NCI-H2081 (cell line): ENCODE results near the gene MRNIP.

Experiments used
- DNase-seq, 2 experiments: peaks; one replicate each; lab custom pipeline; 2025; lab: John Stamatoyannopoulos, UW

MRNIP gene

GRCh38 chr5:179858586-179859427 is at the start of gene MRNIP:
Gene MRNIP (minus strand): TSS chr5:179858817. CDS start chr5:179858796, 21 bp downstream.
- peak; percentile 92 to 97 for DNase-seq

- peak; percentile 57 to 60 for DNase-seq
Observed at GRCh38 chr5:179907556-179908324, 49.1 kb upstream of the MRNIP start, which contains the start of gene TBC1D9B. Gene TBC1D9B (minus strand): TSS chr5:179907897. CDS start chr5:179907821, 76 bp downstream.

- DNase-seq, result peak in 1 of 2 experiments; percentile 29
Observed at GRCh38 chr5:179906795-179907555, 48.4 kb upstream of the MRNIP start.

GRCh38 chr5:179906294-179906794 is 47.7 kb upstream of the MRNIP start:
- no peak for DNase-seq

GRCh38 chr5:179905161-179905560 is 46.5 kb upstream of the MRNIP start:
- DNase-seq, result no peak

GRCh38 chr5:179904463-179905160 is 46.0 kb upstream of the MRNIP start:
- DNase-seq, result no peak

- DNase-seq, result no peak
Observed at GRCh38 chr5:179902763-179903158, 44.1 kb upstream of the MRNIP start.

GRCh38 chr5:179901915-179902762 is 43.5 kb upstream of the MRNIP start:
- DNase-seq, result no peak

- no peak for DNase-seq
Observed at GRCh38 chr5:179901462-179901861, 42.8 kb upstream of the MRNIP start.

GRCh38 chr5:179900711-179901110 is 42.1 kb upstream of the MRNIP start:
- DNase-seq, result no peak

GRCh38 chr5:179900206-179900605 is 41.6 kb upstream of the MRNIP start:
- no peak for DNase-seq

GRCh38 chr5:179895861-179896260 is 37.2 kb upstream of the MRNIP start:
- DNase-seq, result no peak

GRCh38 chr5:179893958-179894895 is 35.6 kb upstream of the MRNIP start:
- no peak for DNase-seq

GRCh38 chr5:179893076-179893957 is 34.7 kb upstream of the MRNIP start:
- no peak for DNase-seq

- no peak for DNase-seq
Observed at GRCh38 chr5:179892255-179892654, 33.6 kb upstream of the MRNIP start.

GRCh38 chr5:179890751-179891682 is 32.4 kb upstream of the MRNIP start:
- DNase-seq, result no peak

- DNase-seq, result no peak
Observed at GRCh38 chr5:179889885-179890284, 31.3 kb upstream of the MRNIP start.
